GM18499 (cell line): ENCODE data around the gene PNPLA8.
A peak's percentile ranks its signal among the peaks of the same experiment; 100 is the strongest.
"Not testable (repeated sequence)": the region's sequence is repeated elsewhere in the genome, so short reads cannot be mapped to it uniquely, and the experiment has no call there.

Experiments used
- ATAC-seq: cut with Tn5 transposase; IDR thresholded peaks from one replicate; pipeline ENCODE4 v1.9.1; 2021; ENCODE audit warnings: moderate number of reproducible peaks; ENCODE audit not compliant: insufficient read depth, unreplicated experiment

PNPLA8 gene

GRCh38 chr7:108525985-108526767, at the start of gene PNPLA8:
PNPLA8 (minus strand) TSS chr7:108526135; CDS start chr7:108515491, 10,644 bp downstream.
- peak; percentile 91 for ATAC-seq

- no peak for ATAC-seq
Observed at GRCh38 chr7:108575156-108575555, 49.2 kb upstream of the PNPLA8 start.

GRCh38 chr7:108572480-108572879, 46.5 kb upstream of the PNPLA8 start:
- ATAC-seq: no peak

- no peak for ATAC-seq
Observed at GRCh38 chr7:108570146-108570755, 44.3 kb upstream of the PNPLA8 start.

- ATAC-seq: peak; percentile 93
Observed at GRCh38 chr7:108569381-108570145, 43.6 kb upstream of the PNPLA8 start, which contains the start of the genes DNAJB9 and THAP5. DNAJB9 (plus strand) TSS chr7:108569874; CDS start chr7:108571727, 1,853 bp downstream. THAP5 (minus strand) TSS chr7:108569706; CDS start chr7:108569569, 137 bp downstream.

- ATAC-seq: no peak
Observed at GRCh38 chr7:108568801-108569380, 43.0 kb upstream of the PNPLA8 start.

GRCh38 chr7:108565987-108566386, 40.1 kb upstream of the PNPLA8 start:
- ATAC-seq: no peak

- ATAC-seq: no peak
Observed at GRCh38 chr7:108561047-108561619, 35.2 kb upstream of the PNPLA8 start.

GRCh38 chr7:108559253-108559652, 33.3 kb upstream of the PNPLA8 start:
- no peak for ATAC-seq

GRCh38 chr7:108557617-108558016, 31.7 kb upstream of the PNPLA8 start:
- no peak for ATAC-seq

GRCh38 chr7:108557191-108557590, 31.3 kb upstream of the PNPLA8 start:
- no peak for ATAC-seq

GRCh38 chr7:108556665-108557064, 30.7 kb upstream of the PNPLA8 start:
- ATAC-seq: not testable (repeated sequence)

- not testable (repeated sequence) for ATAC-seq
Observed at GRCh38 chr7:108548141-108548896, 22.4 kb upstream of the PNPLA8 start.

GRCh38 chr7:108541478-108541877, 15.5 kb upstream of the PNPLA8 start:
- no peak for ATAC-seq

GRCh38 chr7:108538685-108539084, 12.8 kb upstream of the PNPLA8 start:
- ATAC-seq: not testable (repeated sequence)

- not testable (repeated sequence) for ATAC-seq
Observed at GRCh38 chr7:108538236-108538635, 12.3 kb upstream of the PNPLA8 start.

GRCh38 chr7:108537229-108537628, 11.3 kb upstream of the PNPLA8 start:
- no peak for ATAC-seq

- ATAC-seq: no peak
Observed at GRCh38 chr7:108535744-108536143, 9.8 kb upstream of the PNPLA8 start.

GRCh38 chr7:108535257-108535656, 9.3 kb upstream of the PNPLA8 start:
- no peak for ATAC-seq
